ENCODE measurements around the gene CSTPP1. TPM values are rescaled to one million over a fixed set of nuclear protein-coding genes. Genes with fewer than 3 reads are reported as not detected.

Gene CSTPP1
- total and polyA plus RNA-seq, 2 donors (not counting 3 experiments of a cell fraction or from before 2014, with no cell fraction given) = 25.9 to 38.2 TPM

DNA sequence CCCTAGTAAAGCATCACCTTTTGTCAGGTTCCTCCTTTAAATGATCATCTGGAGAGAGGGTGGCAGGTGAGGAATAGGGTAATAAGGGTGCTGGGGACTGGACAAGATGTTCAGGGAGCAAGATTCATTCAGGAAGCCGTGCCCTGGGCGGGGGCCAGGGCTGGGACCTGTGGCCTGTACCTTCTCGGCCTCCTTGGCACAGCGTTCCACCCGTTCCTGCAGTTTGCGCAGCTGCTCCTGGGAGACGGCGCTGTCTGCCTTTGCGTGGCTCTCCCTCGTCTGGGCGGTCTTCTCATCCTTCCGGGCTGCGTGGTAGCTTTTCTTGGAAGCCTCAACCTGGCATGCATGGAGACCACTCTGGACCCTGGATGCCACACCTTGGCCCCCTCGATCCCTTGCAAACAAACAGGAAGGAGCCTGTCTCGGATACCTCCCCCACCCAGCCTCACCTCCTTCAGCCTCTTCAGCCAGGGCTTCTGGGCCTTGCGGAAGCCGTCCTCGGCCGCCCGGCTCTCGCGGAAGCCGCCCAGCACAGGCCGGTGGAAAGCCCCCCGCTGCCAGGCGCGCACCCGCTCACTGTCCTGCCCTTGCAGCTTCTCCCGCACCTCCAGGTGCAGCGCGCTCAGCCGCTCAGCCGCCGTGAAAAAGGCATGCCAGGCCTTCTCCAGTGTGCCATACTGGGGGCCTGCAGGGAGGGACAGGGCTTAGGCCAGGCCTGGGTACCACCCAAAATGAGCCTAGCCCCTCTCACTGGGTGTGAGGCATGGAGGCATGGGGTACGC, 243.6 kb downstream of the CSTPP1 start:
- peaks cover 15% of the 10 kb centered on the region for H3K79me2 ChIP-seq (ENCODE audit: control insufficient read depth, insufficient read depth, low read length)
- DNase-seq (ENCODE audit: low read depth, low spot score) = no peak
- H3K4me3 ChIP-seq (replicated peaks in 1 of 3; ENCODE audit: insufficient read depth in 1 of 3, low read depth in 1 of 3, low read length in 3 of 3) = no peak overlapping the region
- H3K4me1 ChIP-seq (ENCODE audit: control insufficient read depth, extremely low read depth, insufficient read depth, low read length) = peaks cover 15% of the 10 kb centered on the region
- no peak overlapping the region for H3K27ac ChIP-seq (ENCODE audit: insufficient read depth, low read depth, low read length)
- CTCF ChIA-PET = interaction anchor here (0.6 to 5.3 kb wide), 22 partner anchors 15 to 300 kb away, joined by 3 to 67 read pairs (median 4); partner anchors contain the start of genes ACP2, DDB2, MYBPC3 and NR1H3
- no peak overlapping the region for H3K4me2 ChIP-seq (ENCODE audit: insufficient read depth, low read length)
- H3K9me3 ChIP-seq (replicated peaks; ENCODE audit: control insufficient read depth, insufficient read depth, low read length) = no peaks in the 10 kb centered on the region
- peaks cover under 1 to 9% of the 10 kb centered on the region in 2 experiments for H3K36me3 ChIP-seq (ENCODE audit: control insufficient read depth in 2 of 2, extremely low read depth in 1 of 2, insufficient read depth in 2 of 2, low read length in 2 of 2)
- BruUV-seq (replicated peaks) = no TSS peak
- no peak overlapping the region for H2AFZ ChIP-seq (ENCODE audit: low read depth, low read length)
- no peaks in the 10 kb centered on the region for H3K27me3 ChIP-seq (ENCODE audit: control insufficient read depth in 2 of 2, insufficient read depth in 2 of 2, low read length in 2 of 2)
- POLR2A ChIA-PET = no interaction called here
- no peaks in the 10 kb centered on the region for H3K9me1 ChIP-seq (replicated peaks; ENCODE audit: control insufficient read depth, extremely low read depth, insufficient read depth, low read length)
- intact Hi-C loops (cut with micrococcal nuclease) (no loop called here), dilution Hi-C loops (cut with MboI; ENCODE audit: extremely low pct_ligation_motif_present, low sequenced_read_pairs) (no loop called here)
- no peaks in the 10 kb centered on the region for H4K20me1 ChIP-seq (replicated peaks; ENCODE audit: control insufficient read depth, extremely low read depth, insufficient read depth, low read length)
- FAIRE-seq = no peak
- TF ChIP-seq POLR2A (IDR thresholded peaks at IDR 0.05; ENCODE audit: low read depth, low read length) (no peak), POLR2AphosphoS5 (IDR thresholded peaks at IDR 0.05; ENCODE audit: insufficient read depth, low read depth, low read length) (no peak), MYC (IDR thresholded peaks at IDR 0.05; ENCODE audit: low read depth, low read length) (no peak), FOS (IDR thresholded peaks at IDR 0.05; ENCODE audit: borderline replicate concordance, insufficient read depth, low read length) (no peak), GATA2 (IDR thresholded peaks at IDR 0.05; ENCODE audit: insufficient read depth, insufficient read length, low read depth, low read length) (no peak)
- TF ChIP-seq, protein P1, sequence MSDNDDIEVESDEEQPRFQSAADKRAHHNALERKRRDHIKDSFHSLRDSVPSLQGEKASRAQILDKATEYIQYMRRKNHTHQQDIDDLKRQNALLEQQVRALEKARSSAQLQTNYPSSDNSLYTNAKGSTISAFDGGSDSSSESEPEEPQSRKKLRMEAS (IDR thresholded peaks at IDR 0.05; ENCODE audit: insufficient read depth, insufficient read length) = no peak
- TF ChIP-seq, protein P2, sequence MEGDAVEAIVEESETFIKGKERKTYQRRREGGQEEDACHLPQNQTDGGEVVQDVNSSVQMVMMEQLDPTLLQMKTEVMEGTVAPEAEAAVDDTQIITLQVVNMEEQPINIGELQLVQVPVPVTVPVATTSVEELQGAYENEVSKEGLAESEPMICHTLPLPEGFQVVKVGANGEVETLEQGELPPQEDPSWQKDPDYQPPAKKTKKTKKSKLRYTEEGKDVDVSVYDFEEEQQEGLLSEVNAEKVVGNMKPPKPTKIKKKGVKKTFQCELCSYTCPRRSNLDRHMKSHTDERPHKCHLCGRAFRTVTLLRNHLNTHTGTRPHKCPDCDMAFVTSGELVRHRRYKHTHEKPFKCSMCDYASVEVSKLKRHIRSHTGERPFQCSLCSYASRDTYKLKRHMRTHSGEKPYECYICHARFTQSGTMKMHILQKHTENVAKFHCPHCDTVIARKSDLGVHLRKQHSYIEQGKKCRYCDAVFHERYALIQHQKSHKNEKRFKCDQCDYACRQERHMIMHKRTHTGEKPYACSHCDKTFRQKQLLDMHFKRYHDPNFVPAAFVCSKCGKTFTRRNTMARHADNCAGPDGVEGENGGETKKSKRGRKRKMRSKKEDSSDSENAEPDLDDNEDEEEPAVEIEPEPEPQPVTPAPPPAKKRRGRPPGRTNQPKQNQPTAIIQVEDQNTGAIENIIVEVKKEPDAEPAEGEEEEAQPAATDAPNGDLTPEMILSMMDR (IDR thresholded peaks at IDR 0.05; ENCODE audit: extremely low read depth in 1 of 2, insufficient read depth in 1 of 2, low read depth in 1 of 2, low read length in 2 of 2) = no peak
- no peak overlapping the region for H3K9ac ChIP-seq (replicated peaks; ENCODE audit: extremely low read depth, insufficient read depth, low read length)

Measured in endothelial cell of umbilical vein (primary cell).